Loucy (cell line): ENCODE results near the gene LRRC40.

Experiments
- H2AFZ ChIP-seq: fragments of 200-600 bp; sonication (generic); 2 replicates; pipeline ENCODE4 v1.6.0; 2016; ENCODE audit warnings: antibody characterized with exemption, mild to moderate bottlenecking, low read length, moderate library complexity
- H3F3A ChIP-seq: fragments of 200-600 bp; 2 replicates; pipeline ENCODE4 v1.6.0; 2016; ENCODE audit warnings: antibody characterized with exemption, low read depth, mild to moderate bottlenecking
- H3K27me3 ChIP-seq: fragments of 200-600 bp; sonication (generic); 2 replicates; pipeline ENCODE4 v1.6.1; 2014; ENCODE audit warnings: low read length, mild to moderate bottlenecking; ENCODE audit not compliant: insufficient read depth, poor library complexity, severe bottlenecking
- H3K36me3 ChIP-seq: fragments of 200-600 bp; sonication (generic); 2 replicates; pipeline ENCODE4 v1.6.1; 2016; ENCODE audit warnings: low read length; ENCODE audit not compliant: insufficient read depth
- H3K4me1 ChIP-seq: fragments of 200-600 bp; sonication (generic); 2 replicates; pipeline ENCODE4 v1.5.1; 2014; ENCODE audit warnings: low read length, mild to moderate bottlenecking; ENCODE audit not compliant: insufficient read depth, poor library complexity, severe bottlenecking
- H3K4me2 ChIP-seq: fragments of 200-600 bp; sonication (generic); 2 replicates; pipeline ENCODE4 v1.6.0; 2014; ENCODE audit warnings: antibody characterized with exemption, low read length, low read depth, mild to moderate bottlenecking; ENCODE audit not compliant: poor library complexity, severe bottlenecking
- H3K4me3 ChIP-seq: fragments of 200-600 bp; sonication (generic); 2 replicates; pipeline ENCODE4 v1.5.1; 2014; ENCODE audit warnings: low read length, mild to moderate bottlenecking, mixed read lengths; ENCODE audit not compliant: poor library complexity, severe bottlenecking
- H3K79me2 ChIP-seq: fragments of 200-600 bp; sonication (generic); 2 replicates; pipeline ENCODE4 v1.6.1; 2014; ENCODE audit warnings: low read length; ENCODE audit not compliant: insufficient read depth
- H3K9ac ChIP-seq: fragments of 200-600 bp; sonication (generic); 2 replicates; pipeline ENCODE4 v1.6.0; 2014; ENCODE audit warnings: mild to moderate bottlenecking, low read depth, low read length, moderate library complexity; ENCODE audit not compliant: poor library complexity, severe bottlenecking
- H3K9me2 ChIP-seq: fragments of 200-600 bp; sonication (generic); replicated peaks from 2 replicates; pipeline ENCODE4 v1.6.1; 2016; ENCODE audit warnings: low read depth, low read length, mixed read lengths
- H3K9me3 ChIP-seq: fragments of 200-600 bp; sonication (generic); 2 replicates; pipeline ENCODE4 v1.6.1; 2014; ENCODE audit warnings: mild to moderate bottlenecking, antibody characterized with exemption, low read length, low read depth; ENCODE audit not compliant: insufficient read depth
- H4K20me1 ChIP-seq: fragments of 200-600 bp; sonication (generic); 2 replicates; pipeline ENCODE4 v1.6.0; 2014; ENCODE audit warnings: antibody characterized with exemption, low read length, mild to moderate bottlenecking; ENCODE audit not compliant: insufficient read depth, poor library complexity, severe bottlenecking
- EZH2phosphoT487 ChIP-seq: fragments of 200-600 bp; IDR thresholded peaks from 2 replicates; pipeline ENCODE4 v1.6.1; 2018; ENCODE audit warnings: antibody characterized with exemption, mild to moderate bottlenecking, moderate library complexity, borderline replicate concordance
- TF ChIP-seq, protein P1 (sequence below): fragments of 200-600 bp; sonication (generic); conservative IDR thresholded peaks from 2 replicates; pipeline ENCODE4 v1.5.1; 2014; ENCODE audit warnings: mild to moderate bottlenecking, antibody characterized with exemption, low read length

LRRC40 gene

DNA sequence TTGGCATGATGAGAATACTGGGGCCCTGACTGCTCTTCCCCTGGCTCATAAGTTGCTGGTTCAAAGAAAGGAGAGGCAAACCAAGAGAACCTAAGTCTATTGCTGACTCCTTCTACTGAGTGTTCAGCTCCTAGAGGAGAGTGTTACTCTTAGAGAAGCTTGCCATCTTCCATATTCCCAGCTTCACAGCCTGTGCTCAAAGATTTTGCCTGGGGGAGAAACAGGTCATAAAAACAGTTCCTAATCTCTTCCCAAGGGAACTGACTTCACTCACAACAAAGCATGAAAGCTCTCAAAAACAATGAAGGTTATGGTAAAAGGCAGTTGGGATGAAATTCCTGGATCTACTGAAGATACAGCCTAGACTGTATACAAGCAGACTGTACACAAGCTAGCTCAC lies 37.1 kb downstream of the LRRC40 start:
- Histone ChIP-seq H2AFZ (no peak overlapping the region), H3K79me2 (no peaks in the 10 kb centered on the region), H3K27me3 (no peaks in the 10 kb centered on the region), H4K20me1 (no peaks in the 10 kb centered on the region), H3K4me2 (no peak overlapping the region), H3K4me3 (no peak overlapping the region), H3K9me3 (no peaks in the 10 kb centered on the region), H3K4me1 (no peaks in the 10 kb centered on the region), H3F3A (no peaks in the 10 kb centered on the region), H3K9me2 (no peaks in the 10 kb centered on the region), H3K9ac (no peak overlapping the region), H3K36me3 (peaks cover 22% of the 10 kb centered on the region)
- TF ChIP-seq, protein P1, sequence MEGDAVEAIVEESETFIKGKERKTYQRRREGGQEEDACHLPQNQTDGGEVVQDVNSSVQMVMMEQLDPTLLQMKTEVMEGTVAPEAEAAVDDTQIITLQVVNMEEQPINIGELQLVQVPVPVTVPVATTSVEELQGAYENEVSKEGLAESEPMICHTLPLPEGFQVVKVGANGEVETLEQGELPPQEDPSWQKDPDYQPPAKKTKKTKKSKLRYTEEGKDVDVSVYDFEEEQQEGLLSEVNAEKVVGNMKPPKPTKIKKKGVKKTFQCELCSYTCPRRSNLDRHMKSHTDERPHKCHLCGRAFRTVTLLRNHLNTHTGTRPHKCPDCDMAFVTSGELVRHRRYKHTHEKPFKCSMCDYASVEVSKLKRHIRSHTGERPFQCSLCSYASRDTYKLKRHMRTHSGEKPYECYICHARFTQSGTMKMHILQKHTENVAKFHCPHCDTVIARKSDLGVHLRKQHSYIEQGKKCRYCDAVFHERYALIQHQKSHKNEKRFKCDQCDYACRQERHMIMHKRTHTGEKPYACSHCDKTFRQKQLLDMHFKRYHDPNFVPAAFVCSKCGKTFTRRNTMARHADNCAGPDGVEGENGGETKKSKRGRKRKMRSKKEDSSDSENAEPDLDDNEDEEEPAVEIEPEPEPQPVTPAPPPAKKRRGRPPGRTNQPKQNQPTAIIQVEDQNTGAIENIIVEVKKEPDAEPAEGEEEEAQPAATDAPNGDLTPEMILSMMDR, result no peak
- no peak for TF ChIP-seq EZH2phosphoT487

DNA sequence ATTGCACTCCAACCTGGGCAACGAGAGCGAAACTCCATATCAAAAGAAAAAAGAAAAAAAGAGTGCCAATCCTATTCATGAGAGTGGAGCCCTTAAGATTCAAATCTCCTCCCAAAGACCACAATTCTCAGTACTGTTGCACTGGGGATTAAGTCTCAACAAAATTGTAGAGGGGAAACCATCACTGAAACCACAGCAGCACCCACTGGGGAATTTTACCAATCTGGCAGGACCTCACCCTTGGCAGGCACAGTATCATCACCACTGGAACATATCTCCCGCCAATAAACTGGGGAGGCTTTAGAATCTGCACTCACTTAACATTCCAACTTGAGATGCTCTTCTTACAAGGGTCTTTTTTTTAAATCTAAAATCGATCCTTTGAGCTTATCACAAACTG lies 41.0 kb downstream of the LRRC40 start:
- no peak overlapping the region for H3K9ac ChIP-seq
- TF ChIP-seq, protein P1, result no peak
- no peak for TF ChIP-seq EZH2phosphoT487
- peaks cover 8% of the 10 kb centered on the region; the same call in 1 of the 2 replicates for H3K36me3 ChIP-seq
- H4K20me1 ChIP-seq, result no peaks in the 10 kb centered on the region
- H3K4me3 ChIP-seq, result no peak overlapping the region
- no peaks in the 10 kb centered on the region for H3K9me3 ChIP-seq
- no peak overlapping the region for H2AFZ ChIP-seq
- H3F3A ChIP-seq, result no peaks in the 10 kb centered on the region
- no peak overlapping the region for H3K4me2 ChIP-seq
- H3K4me1 ChIP-seq, result no peaks in the 10 kb centered on the region
- no peaks in the 10 kb centered on the region for H3K79me2 ChIP-seq
- H3K9me2 ChIP-seq, result no peaks in the 10 kb centered on the region
- H3K27me3 ChIP-seq, result no peaks in the 10 kb centered on the region

- peaks cover 10% of the 10 kb centered on the region; the same call in 1 of the 2 replicates for H3K36me3 ChIP-seq
- no peaks in the 10 kb centered on the region for H3K4me1 ChIP-seq
- H3F3A ChIP-seq, result no peaks in the 10 kb centered on the region
- TF ChIP-seq EZH2phosphoT487, result no peak
- TF ChIP-seq, protein P1, result no peak
- H3K9me2 ChIP-seq, result no peaks in the 10 kb centered on the region
- H3K4me3 ChIP-seq, result no peak overlapping the region
- H3K9ac ChIP-seq, result no peak overlapping the region
- no peaks in the 10 kb centered on the region for H4K20me1 ChIP-seq
- no peak overlapping the region for H3K4me2 ChIP-seq
- H3K9me3 ChIP-seq, result no peaks in the 10 kb centered on the region
- no peaks in the 10 kb centered on the region for H3K79me2 ChIP-seq
- H2AFZ ChIP-seq, result no peak overlapping the region
- H3K27me3 ChIP-seq, result no peaks in the 10 kb centered on the region
These were observed 48.8 kb downstream of the LRRC40 start for GRCh38 chr1:70156529-70157120.
